ENCODE data around the gene GBP7. TPM values are rescaled to one million over a fixed set of nuclear protein-coding genes. Genes with fewer than 3 reads are reported as not detected.
"Not testable (repeated sequence)": the region's sequence is repeated elsewhere in the genome, so short reads cannot be mapped to it uniquely, and the experiment has no call there.

The GBP7 gene
- polyA plus RNA-seq, 10 donors = 0.05 to 0.13 (median 0.08) TPM; not detected in 4

GRCh38 chr1:89170170-89171066, 5.4 kb downstream of the GBP7 start:
- no peak for DNase-seq

- no peak for DNase-seq
Measured at GRCh38 chr1:89169166-89169565, 6.6 kb downstream of the GBP7 start.

- no peak for DNase-seq
Measured at GRCh38 chr1:89167590-89168230, 8.1 kb downstream of the GBP7 start.

- no peak for DNase-seq
Measured at GRCh38 chr1:89166705-89167104, 9.1 kb downstream of the GBP7 start.

- DNase-seq = no peak
Measured at GRCh38 chr1:89165811-89166210, 10.0 kb downstream of the GBP7 start.

GRCh38 chr1:89151047-89151446, 24.8 kb downstream of the GBP7 start:
- no peak for DNase-seq

GRCh38 chr1:89149976-89150375, 25.8 kb downstream of the GBP7 start:
- DNase-seq = no peak

GRCh38 chr1:89149229-89149628, 26.6 kb downstream of the GBP7 start:
- no peak for DNase-seq

- no peak for DNase-seq
Measured at GRCh38 chr1:89147678-89148658, 27.8 kb downstream of the GBP7 start.

GRCh38 chr1:89146721-89147120, 29.1 kb downstream of the GBP7 start:
- no peak for DNase-seq

- no peak for DNase-seq
Measured at GRCh38 chr1:89143484-89143883, 32.3 kb downstream of the GBP7 start.

GRCh38 chr1:89142160-89142559, 33.6 kb downstream of the GBP7 start:
- DNase-seq = no peak

- no peak for DNase-seq
Measured at GRCh38 chr1:89133747-89134146, 42.1 kb downstream of the GBP7 start.

- no peak for DNase-seq
Measured at GRCh38 chr1:89130716-89131115, 45.1 kb downstream of the GBP7 start.

- no peak for DNase-seq
Measured at GRCh38 chr1:89129911-89130310, 45.9 kb downstream of the GBP7 start.

- DNase-seq = not testable (repeated sequence)
Measured at GRCh38 chr1:89128003-89128458, 47.8 kb downstream of the GBP7 start.

GRCh38 chr1:89126602-89127565, 48.9 kb downstream of the GBP7 start:
- DNase-seq = not testable (repeated sequence)

GRCh38 chr1:89125913-89126580, 49.8 kb downstream of the GBP7 start, which contains the start of gene GBP2:
GBP2 (minus strand) TSS chr1:89126114; CDS start chr1:89121966, 4,148 bp downstream.
- peak; percentile 20 to 51 (median 27) for DNase-seq

- no peak for DNase-seq
Measured at GRCh38 chr1:89125240-89125912, 50.4 kb downstream of the GBP7 start.

All from muscle of back (tissue), 11 donors.